ENCODE results near the gene CNN1. TPM values are rescaled to one million over a fixed set of nuclear protein-coding genes. Genes with fewer than 3 reads are reported as not detected.

Gene CNN1
- total and polyA plus RNA-seq, 2 experiments from 2014 or later = 12.1 to 12.6 TPM

GRCh38 chr19:11552666-11553372 lies 14.2 kb downstream of the CNN1 start:
- no peak overlapping the region for H3K27ac ChIP-seq
- H3K27me3 ChIP-seq = no peaks in the 10 kb centered on the region
- H2AFZ ChIP-seq = no peak overlapping the region
- H3K9me3 ChIP-seq (ENCODE audit: low read depth) = no peaks in the 10 kb centered on the region
- H3K79me2 ChIP-seq = peaks cover 19% of the 10 kb centered on the region
- peaks cover 3% of the 10 kb centered on the region for H3K4me1 ChIP-seq (ENCODE audit: insufficient read depth)
- H3K36me3 ChIP-seq (replicated peaks; ENCODE audit: insufficient read depth, low read depth) = no peaks in the 10 kb centered on the region
- no peak overlapping the region for H3K4me3 ChIP-seq
- H4K20me1 ChIP-seq (ENCODE audit: insufficient read depth, poor library complexity, severe bottlenecking) = peaks cover 16% of the 10 kb centered on the region
- H3K4me2 ChIP-seq = no peak overlapping the region
- WGBS (ENCODE audit: low lambda C conversion rate, missing lambda C conversion rate) = 89% methylated on average over 20 of the region's 20 CpGs
- TF ChIP-seq EZH2phosphoT487 (IDR thresholded peaks at IDR 0.05; ENCODE audit: low read depth, severe bottlenecking, unreplicated experiment) (no peak), EZH2 (IDR thresholded peaks at IDR 0.05; ENCODE audit: borderline replicate concordance) (no peak), CTCF (IDR thresholded peaks at IDR 0.05; ENCODE audit: poor library complexity) (no peak)
- no peak for DNase-seq (ENCODE audit: low spot score)
- no peaks in the 10 kb centered on the region for H3K9me2 ChIP-seq (replicated peaks; ENCODE audit: insufficient read depth)

DNA sequence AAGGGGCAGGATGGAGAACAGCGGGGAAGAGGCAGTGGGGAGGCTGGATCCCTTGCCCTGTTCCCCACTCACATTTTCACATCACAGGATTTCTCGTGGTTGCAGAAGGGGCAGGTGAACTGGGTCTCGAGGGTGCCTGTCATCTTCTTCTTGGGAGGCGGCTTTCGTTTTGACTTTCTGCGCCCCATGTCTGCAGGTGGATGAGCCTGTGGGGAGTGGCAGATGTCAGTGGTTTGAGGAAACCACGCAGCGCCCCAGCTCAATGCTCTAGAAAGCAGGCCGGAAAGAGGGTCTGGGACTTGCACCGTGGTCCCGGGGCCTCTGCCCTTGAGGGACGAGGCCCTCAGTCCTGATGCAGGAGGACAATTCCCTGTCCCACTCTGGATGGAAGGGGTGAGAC lies 15.5 kb downstream of the CNN1 start:
- Histone ChIP-seq H3K4me2 (no peak overlapping the region), H3K9me3 (ENCODE audit: low read depth) (no peaks in the 10 kb centered on the region), H4K20me1 (ENCODE audit: insufficient read depth, poor library complexity, severe bottlenecking) (peaks cover 24% of the 10 kb centered on the region), H3K79me2 (peaks cover 29% of the 10 kb centered on the region), H3K27ac (no peak overlapping the region), H3K36me3 (replicated peaks; ENCODE audit: insufficient read depth, low read depth) (no peaks in the 10 kb centered on the region), H3K4me3 (no peak overlapping the region), H3K27me3 (no peaks in the 10 kb centered on the region), H3K4me1 (ENCODE audit: insufficient read depth) (peaks cover 8% of the 10 kb centered on the region), H3K9me2 (replicated peaks; ENCODE audit: insufficient read depth) (no peaks in the 10 kb centered on the region), H2AFZ (no peak overlapping the region)
- TF ChIP-seq EZH2phosphoT487 (IDR thresholded peaks at IDR 0.05; ENCODE audit: low read depth, severe bottlenecking, unreplicated experiment) (no peak), EZH2 (IDR thresholded peaks at IDR 0.05; ENCODE audit: borderline replicate concordance) (no peak), CTCF (IDR thresholded peaks at IDR 0.05; ENCODE audit: poor library complexity) (no peak)
- DNase-seq (ENCODE audit: low spot score) = no peak
- WGBS (ENCODE audit: low lambda C conversion rate, missing lambda C conversion rate) = over 99% methylated on average over 11 of the region's 12 CpGs

DNA sequence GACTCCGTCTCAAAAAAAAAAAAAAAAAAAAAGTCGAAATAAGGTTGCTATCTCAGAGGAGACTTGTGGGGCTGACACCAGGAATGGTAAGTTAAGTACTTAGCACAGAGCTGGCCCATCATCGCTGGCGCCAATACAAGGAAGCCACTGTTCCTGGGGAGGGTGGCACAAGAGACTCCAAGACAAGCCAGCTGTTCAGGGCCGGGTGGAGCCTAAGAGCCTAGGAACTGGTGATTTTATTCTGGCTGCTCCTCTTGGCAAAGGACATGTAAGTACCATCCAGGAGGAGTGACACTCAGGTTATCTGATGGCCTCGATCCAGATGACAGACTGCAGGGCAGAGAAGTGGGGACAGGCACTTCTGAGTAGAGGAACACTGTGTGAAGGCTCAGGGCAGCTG lies 16.6 kb downstream of the CNN1 start:
- TF ChIP-seq EZH2phosphoT487 (IDR thresholded peaks at IDR 0.05; ENCODE audit: low read depth, severe bottlenecking, unreplicated experiment) (no peak), EZH2 (IDR thresholded peaks at IDR 0.05; ENCODE audit: borderline replicate concordance) (no peak), CTCF (IDR thresholded peaks at IDR 0.05; ENCODE audit: poor library complexity) (no peak)
- no peak for DNase-seq (ENCODE audit: low spot score)
- H3K9me3 ChIP-seq (ENCODE audit: low read depth) = no peaks in the 10 kb centered on the region
- peaks cover 24% of the 10 kb centered on the region for H4K20me1 ChIP-seq (ENCODE audit: insufficient read depth, poor library complexity, severe bottlenecking)
- H3K27ac ChIP-seq = no peak overlapping the region
- H3K4me1 ChIP-seq (ENCODE audit: insufficient read depth) = peaks cover 13% of the 10 kb centered on the region
- no peak overlapping the region for H2AFZ ChIP-seq
- no peak overlapping the region for H3K4me3 ChIP-seq
- peaks cover 30% of the 10 kb centered on the region for H3K79me2 ChIP-seq
- no peaks in the 10 kb centered on the region for H3K27me3 ChIP-seq
- H3K36me3 ChIP-seq (replicated peaks; ENCODE audit: insufficient read depth, low read depth) = no peaks in the 10 kb centered on the region
- WGBS (ENCODE audit: low lambda C conversion rate, missing lambda C conversion rate) = 95% methylated on average over 6 of the region's 6 CpGs
- H3K4me2 ChIP-seq = no peak overlapping the region
- H3K9me2 ChIP-seq (replicated peaks; ENCODE audit: insufficient read depth) = no peaks in the 10 kb centered on the region
